DOHH2 (cell line): ENCODE data around the gene CHD9NB.

Source experiments
- H3F3A ChIP-seq: fragments of 200-600 bp; sonication (generic), shearing (Covaris generic); 2 replicates; pipeline ENCODE4 v1.6.0; 2016; ENCODE audit warnings: antibody characterized with exemption, mild to moderate bottlenecking; ENCODE audit not compliant: control insufficient read depth, insufficient read depth
- H3K27ac ChIP-seq: fragments of 200-600 bp; sonication (generic); 2 replicates; pipeline ENCODE4 v1.5.1; 2014; ENCODE audit warnings: low read depth, mild to moderate bottlenecking, low read length, moderate library complexity
- H3K27me3 ChIP-seq: fragments of 200-600 bp; sonication (generic); 2 replicates; pipeline ENCODE4 v1.6.1; 2014; ENCODE audit warnings: mild to moderate bottlenecking, low read length, mixed read lengths; ENCODE audit not compliant: control insufficient read depth
- H3K36me3 ChIP-seq: fragments of 200-600 bp; sonication (generic); 2 replicates; pipeline ENCODE4 v1.6.1; 2014; ENCODE audit warnings: mild to moderate bottlenecking, low read length, moderate library complexity, mixed read lengths; ENCODE audit not compliant: control insufficient read depth
- H3K4me1 ChIP-seq: fragments of 200-600 bp; sonication (generic); 2 replicates; pipeline ENCODE4 v1.6.1; 2014; ENCODE audit warnings: mild to moderate bottlenecking, low read length, mixed read lengths; ENCODE audit not compliant: control insufficient read depth
- H3K4me2 ChIP-seq: fragments of 200-600 bp; sonication (generic); 2 replicates; pipeline ENCODE4 v1.6.0; 2014; ENCODE audit warnings: mild to moderate bottlenecking, low read length, moderate library complexity
- H3K4me3 ChIP-seq: fragments of 200-600 bp; sonication (generic); 2 replicates; pipeline ENCODE4 v1.5.1; 2014; ENCODE audit warnings: mild to moderate bottlenecking, low read length, mixed read lengths
- H3K79me2 ChIP-seq: fragments of 200-600 bp; sonication (generic); 2 replicates; pipeline ENCODE4 v1.6.1; 2014; ENCODE audit warnings: mild to moderate bottlenecking, low read length, mixed read lengths; ENCODE audit not compliant: control insufficient read depth
- H3K9me2 ChIP-seq: fragments of 200-600 bp; sonication (generic); replicated peaks from 2 replicates; pipeline ENCODE4 v1.6.1; 2014; ENCODE audit warnings: mild to moderate bottlenecking, low read length, mixed read lengths; ENCODE audit not compliant: control insufficient read depth
- H3K9me3 ChIP-seq: fragments of 200-600 bp; sonication (generic); 2 replicates; pipeline ENCODE4 v1.6.1; 2014; ENCODE audit warnings: antibody characterized with exemption, low read length, mixed read lengths; ENCODE audit not compliant: control insufficient read depth, insufficient read depth
- H4K20me1 ChIP-seq: fragments of 200-600 bp; sonication (generic); 2 replicates; pipeline ENCODE4 v1.6.0; 2014; ENCODE audit warnings: low read depth, mild to moderate bottlenecking, antibody characterized with exemption, low read length, moderate library complexity; ENCODE audit not compliant: control insufficient read depth, insufficient read depth
- CTCF ChIP-seq: fragments of 200-600 bp; sonication (generic); IDR thresholded peaks from one replicate; pipeline ENCODE4 v1.5.1; 2014; ENCODE audit warnings: antibody characterized with exemption, mild to moderate bottlenecking, low read depth, low read length; ENCODE audit not compliant: poor library complexity, severe bottlenecking
- EZH2phosphoT487 ChIP-seq: fragments of 200-600 bp; sonication (generic); IDR thresholded peaks from 2 replicates; pipeline ENCODE4 v1.6.1; 2017; ENCODE audit warnings: borderline replicate concordance, mild to moderate bottlenecking, antibody characterized with exemption, low read length, moderate library complexity, mixed read lengths

CHD9NB gene

GRCh38 chr16:53089434-53090285, 37.0 kb upstream of the CHD9NB start:
- H4K20me1 ChIP-seq: peaks cover 3% of the 10 kb centered on the region; the same call in 1 of the 2 replicates
- no peaks in the 10 kb centered on the region for H3K36me3 ChIP-seq
- no peaks in the 10 kb centered on the region for H3F3A ChIP-seq
- H3K9me2 ChIP-seq: no peaks in the 10 kb centered on the region
- no peak overlapping the region for H3K4me3 ChIP-seq
- TF ChIP-seq CTCF: no peak
- TF ChIP-seq EZH2phosphoT487: no peak
- H3K27me3 ChIP-seq: no peaks in the 10 kb centered on the region
- H3K79me2 ChIP-seq: peaks cover 37% of the 10 kb centered on the region
- peaks cover 35% of the 10 kb centered on the region for H3K4me1 ChIP-seq
- H3K27ac ChIP-seq: no peak overlapping the region
- H3K9me3 ChIP-seq: no peaks in the 10 kb centered on the region
- H3K4me2 ChIP-seq: no peak overlapping the region

DNA sequence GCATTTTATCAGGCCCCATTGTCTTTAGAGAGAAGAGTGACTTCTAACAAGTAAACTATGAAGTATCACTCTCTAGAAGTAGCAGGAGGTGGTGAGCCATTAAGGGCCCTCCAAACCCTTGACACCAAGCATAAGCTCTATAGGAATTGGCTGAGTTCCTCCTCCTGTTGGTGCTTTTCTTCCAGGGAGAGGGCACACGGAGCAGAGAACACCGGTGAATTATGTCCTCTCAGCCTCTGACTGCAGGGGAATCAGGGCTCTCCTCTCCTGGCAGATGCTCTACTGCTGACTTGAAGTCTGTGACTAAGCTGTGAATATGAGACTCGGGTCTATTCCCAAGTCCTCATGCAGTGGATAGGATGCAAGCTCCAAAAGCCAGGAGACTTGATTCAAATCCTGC, 34.4 kb upstream of the CHD9NB start:
- Histone ChIP-seq H3K27me3 (no peaks in the 10 kb centered on the region), H3F3A (no peaks in the 10 kb centered on the region), H3K4me3 (no peak overlapping the region), H3K27ac (no peak overlapping the region), H4K20me1 (0 out of 2 replicates have a peak, but pooled peaks cover 3% of the 10 kb centered on the region), H3K36me3 (peaks cover 5% of the 10 kb centered on the region; the same call in 1 of the 2 replicates), H3K4me2 (no peak overlapping the region), H3K9me2 (no peaks in the 10 kb centered on the region), H3K9me3 (no peaks in the 10 kb centered on the region), H3K4me1 (peaks cover 23% of the 10 kb centered on the region), H3K79me2 (peaks cover 24% of the 10 kb centered on the region)
- TF ChIP-seq EZH2phosphoT487: no peak
- no peak for TF ChIP-seq CTCF

DNA sequence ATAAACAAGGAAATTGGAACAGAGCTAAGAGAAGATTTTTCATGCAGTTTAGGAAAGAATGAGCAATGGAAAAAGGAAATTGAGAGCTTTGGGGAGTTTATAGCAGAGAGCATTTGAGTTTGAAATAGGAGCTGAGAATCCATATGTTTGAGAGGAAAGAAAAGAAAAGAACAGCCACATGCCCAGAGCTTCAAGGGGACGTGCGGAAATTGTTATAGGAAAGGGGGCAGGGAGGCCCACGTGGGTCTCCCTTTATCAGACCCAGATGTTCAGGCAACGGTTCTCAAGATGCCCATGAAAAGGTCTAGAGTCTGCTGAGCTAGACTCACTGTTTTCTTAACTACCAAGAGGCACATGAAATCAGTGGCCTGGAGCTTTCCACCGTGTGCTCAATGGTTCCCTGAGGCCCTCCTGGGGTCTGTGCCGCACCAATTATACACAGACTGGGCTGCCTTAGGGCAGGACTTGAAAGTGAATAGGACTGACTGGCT, 33.3 kb upstream of the CHD9NB start:
- Histone ChIP-seq H3K27me3 (no peaks in the 10 kb centered on the region), H3K79me2 (peaks cover 20% of the 10 kb centered on the region), H3K27ac (no peak overlapping the region), H3F3A (no peaks in the 10 kb centered on the region), H3K4me3 (no peak overlapping the region), H3K9me3 (no peaks in the 10 kb centered on the region), H3K36me3 (peaks cover 5% of the 10 kb centered on the region; the same call in 1 of the 2 replicates), H4K20me1 (no peaks in the 10 kb centered on the region), H3K4me2 (no peak overlapping the region), H3K9me2 (no peaks in the 10 kb centered on the region), H3K4me1 (peaks cover 12% of the 10 kb centered on the region)
- no peak for TF ChIP-seq CTCF
- TF ChIP-seq EZH2phosphoT487: no peak
